Transverse colon (tissue), 4 donors: ENCODE results near the gene SYPL2. TPM values are rescaled to one million over a fixed set of nuclear protein-coding genes. Genes with fewer than 3 reads are reported as not detected.

Experiments used
- DNase-seq: peaks from one replicate; pipeline ENCODE4 v3.0.0-alpha.2; 2019
- H3K27ac ChIP-seq, 4 donors: fragments of 200-600 bp; sonication (generic); 2 replicates each; pipeline ENCODE4 v1.5.1; 2016 to 2018; ENCODE audit warnings: inconsistent platforms in 4 of 4
- H3K27me3 ChIP-seq: fragments of 200-600 bp; sonication (generic); 2 replicates; pipeline ENCODE4 v1.5.1; 2017; ENCODE audit warnings: inconsistent platforms
- H3K36me3 ChIP-seq, 4 donors: fragments of 200-600 bp; sonication (generic); 2 replicates each; pipeline ENCODE4 v1.5.1; 2017 to 2019; ENCODE audit warnings: inconsistent platforms in 4 of 4
- H3K4me1 ChIP-seq, 4 donors: fragments of 200-600 bp; sonication (generic); 2 replicates each; pipeline ENCODE4 v1.5.1; 2017 to 2020; ENCODE audit warnings: inconsistent platforms in 4 of 4
- H3K4me3 ChIP-seq, 4 donors: fragments of 200-600 bp; sonication (generic); 1 replicate in 1 of 4; 2 replicates in 3 of 4; pipeline versions ENCODE4 v1.5.1 to v1.6.1; 2017 to 2019; ENCODE audit warnings: inconsistent platforms in 4 of 4
- H3K9me3 ChIP-seq, 2 donors: fragments of 200-600 bp; sonication (generic); 2 replicates each; pipeline ENCODE4 v1.5.1; 2017 to 2019; ENCODE audit warnings: inconsistent platforms in 2 of 2
- CTCF ChIP-seq, 5 experiments: fragments of 200-600 bp in 3 of 5; fragments of 450-650 bp in 2 of 5; sonication (generic) in 3 of 5; IDR thresholded peaks; 1 replicate in 2 of 5; 2 replicates in 3 of 5; pipeline ENCODE4 v1.5.1; 2016 to 2017; ENCODE audit warnings: antibody characterized with exemption in 5 of 5, inconsistent platforms in 3 of 5, mild to moderate bottlenecking in 2 of 5, moderate library complexity in 1 of 5
- EP300 ChIP-seq: sonication (generic); formaldehyde crosslinking; IDR thresholded peaks from one replicate; pipeline ENCODE4 v1.6.1; 2017; ENCODE audit warnings: antibody characterized with exemption, low read depth
- POLR2A ChIP-seq: fragments of 450-650 bp; IDR thresholded peaks from one replicate; pipeline ENCODE4 v1.6.1; 2016; ENCODE audit warnings: antibody characterized with exemption, mild to moderate bottlenecking, moderate library complexity
- POLR2AphosphoS5 ChIP-seq, 3 donors: sonication (generic); formaldehyde crosslinking; IDR thresholded peaks; one replicate each; pipeline ENCODE4 v1.6.1; 2016; ENCODE audit warnings: antibody characterized with exemption in 3 of 3
- WGBS, 2 donors: methylation state at CpG; one replicate each; pipeline ENCODE4 v1.1.5; 2018; ENCODE audit warnings: low coverage in 1 of 2; 5-methylcytosine and 5-hydroxymethylcytosine counted together
- in situ Hi-C, 4 donors: fragments of 200-750 bp; cut with MboI; loops; one replicate each; pipeline versions ENCODE4 v1.15.0 to v1.15.1; 2017; ENCODE audit warnings: low sequenced_read_pairs in 3 of 4, low pct_ligation_motif_present in 1 of 4, low pct_unique_long_range_greater_than_20kb in 1 of 4
- intact Hi-C: fragments of 100-400 bp; cut with DNase I; formaldehyde crosslinking; loops from one replicate; pipeline ENCODE4 v1.15.1; 2023; ENCODE audit warnings: low total_unique reads
- total RNA-seq, 4 donors: library from RNA; depleted of rRNA; stranded (reverse); fragments of >200 nt; gene quantifications; one replicate each; pipeline ENCODE4 v1.1.0, GENCODE V29; 2016

The SYPL2 gene
- total RNA-seq, 4 donors from 2014 or later = 0.40 to 4.1 (median 0.44) TPM

GRCh38 chr1:109426281-109427170 is 39.8 kb upstream of the SYPL2 start, which contains the start of gene PSMA5:
PSMA5 (minus strand) TSS chr1:109426448; CDS start chr1:109426330, 118 bp downstream.
- 0% methylated on average over 49 of the region's 50 CpGs; no CpG with 5 or more reads in 1 of the 2 donors for WGBS, 2 donors
- in situ Hi-C loops (no loop called here), intact Hi-C loops (no loop called here)
- Histone ChIP-seq H3K9me3 (no peaks in the 10 kb centered on the region), H3K36me3 (no peaks in the 10 kb centered on the region), H3K4me1 (peaks cover 14 to 37% (median 23%) of the 10 kb centered on the region in 4 donors), H3K27me3 (no peaks in the 10 kb centered on the region), H3K4me3 (peak within 1 kb of the TSS; percentile 50 to 89 (median 68)), H3K27ac (peak within 1 kb of the TSS; percentile 89 to 91 (median 90))
- TF ChIP-seq CTCF (IDR thresholded peaks at IDR 0.05) (no peak), POLR2AphosphoS5 (IDR thresholded peaks at IDR 0.05) (peak; percentile 82 to 93 (median 91)), EP300 (no peak), POLR2A (peak; percentile 93)
- DNase-seq = peak; percentile 97

GRCh38 chr1:109427171-109427467 is 39.2 kb upstream of the SYPL2 start:
- 5 to 6% methylated on average over 5 to 7 of the region's 7 CpGs for WGBS, 2 donors
- H3K4me3 ChIP-seq = peak overlapping the region; percentile 47 to 89 (median 64)
- H3K27ac ChIP-seq = peak overlapping the region; percentile 89 to 91 (median 90)
- no peaks in the 10 kb centered on the region for H3K27me3 ChIP-seq
- no peak for DNase-seq
- intact Hi-C loops = no loop called here
- in situ Hi-C loops = no loop called here
- TF ChIP-seq POLR2A (no peak), CTCF (IDR thresholded peaks at IDR 0.05) (no peak)
- no peaks in the 10 kb centered on the region for H3K36me3 ChIP-seq
- peaks cover 14 to 37% (median 23%) of the 10 kb centered on the region in 4 donors for H3K4me1 ChIP-seq
- H3K9me3 ChIP-seq = no peaks in the 10 kb centered on the region

GRCh38 chr1:109432336-109432735 is 34.0 kb upstream of the SYPL2 start:
- Histone ChIP-seq H3K27ac (no peak overlapping the region), H3K36me3 (no peaks in the 10 kb centered on the region), H3K9me3 (no peaks in the 10 kb centered on the region), H3K4me1 (peaks cover 0 to 5% (median 5%) of the 10 kb centered on the region in 4 donors), H3K4me3 (no peak overlapping the region), H3K27me3 (no peaks in the 10 kb centered on the region)
- in situ Hi-C loops = no loop called here
- intact Hi-C loops = no loop called here
- no peak for DNase-seq
- no peak for TF ChIP-seq POLR2A
- TF ChIP-seq POLR2AphosphoS5 (IDR thresholded peaks at IDR 0.05) = no peak
- no peak for TF ChIP-seq EP300
- no peak for TF ChIP-seq CTCF (IDR thresholded peaks at IDR 0.05)

GRCh38 chr1:109433322-109433721 is 33.0 kb upstream of the SYPL2 start:
- no peak overlapping the region for H3K4me3 ChIP-seq
- no peaks in the 10 kb centered on the region for H3K9me3 ChIP-seq
- no peak for TF ChIP-seq EP300
- TF ChIP-seq CTCF (IDR thresholded peaks at IDR 0.05) = no peak
- no peak for TF ChIP-seq POLR2AphosphoS5 (IDR thresholded peaks at IDR 0.05)
- TF ChIP-seq POLR2A = no peak
- no peak overlapping the region for H3K27ac ChIP-seq
- WGBS, 2 donors = 95 to 100% methylated on average over 1 of the region's 1 CpG
- no peaks in the 10 kb centered on the region for H3K36me3 ChIP-seq
- in situ Hi-C loops (no loop called here), intact Hi-C loops (no loop called here)
- no peak for DNase-seq
- no peaks in the 10 kb centered on the region for H3K4me1 ChIP-seq
- no peaks in the 10 kb centered on the region for H3K27me3 ChIP-seq
